Neural progenitor cell (in vitro differentiated cells): ENCODE measurements around the gene PLEKHG2.

Experiments
- CTCF ChIP-seq: fragments of 200-600 bp; sonication (generic); IDR thresholded peaks from 2 replicates; pipeline ENCODE4 v1.5.1; 2017; ENCODE audit warnings: antibody characterized with exemption, mild to moderate bottlenecking
- EZH2 ChIP-seq: fragments of 200-600 bp; sonication (generic); IDR thresholded peaks from 2 replicates; pipeline ENCODE4 v1.6.1; 2017; ENCODE audit warnings: antibody characterized with exemption, mild to moderate bottlenecking, moderate library complexity
- EZH2phosphoT487 ChIP-seq: fragments of 200-600 bp; sonication (generic); IDR thresholded peaks from 2 replicates; pipeline ENCODE4 v1.6.1; 2017; ENCODE audit warnings: antibody characterized with exemption

GRCh38 chr19:39425744-39426143 lies 13.3 kb downstream of the PLEKHG2 start:
- TF ChIP-seq CTCF: no peak
- no peak for TF ChIP-seq EZH2
- no peak for TF ChIP-seq EZH2phosphoT487
